RPMI7951 (cell line): Measurements from ENCODE around the gene HUNK. TPM values are rescaled to one million over a fixed set of nuclear protein-coding genes. Genes with fewer than 3 reads are reported as not detected.
A peak's percentile ranks its signal among the peaks of the same experiment; 100 is the strongest.
"Not testable (repeated sequence)": the region's sequence is repeated elsewhere in the genome, so short reads cannot be mapped to it uniquely, and the experiment has no call there.

ENCODE experiments used
- DNase-seq: peaks from one replicate; pipeline ENCODE4 v3.0.0-alpha.2; 2012; ENCODE audit warnings: low read depth
- total RNA-seq: library from RNA; depleted of rRNA; stranded (reverse); fragments of >200 nt; shearing (Covaris generic); gene quantifications from 2 replicates; pipeline ENCODE4 v1.2.3, GENCODE V29; 2014

The HUNK gene
- total RNA-seq, 1 experiment from 2014 or later, result 0.48 TPM

- no peak for DNase-seq
Observed at GRCh38 chr21:31870472-31871193, 2.2 kb upstream of the HUNK start.

DNA sequence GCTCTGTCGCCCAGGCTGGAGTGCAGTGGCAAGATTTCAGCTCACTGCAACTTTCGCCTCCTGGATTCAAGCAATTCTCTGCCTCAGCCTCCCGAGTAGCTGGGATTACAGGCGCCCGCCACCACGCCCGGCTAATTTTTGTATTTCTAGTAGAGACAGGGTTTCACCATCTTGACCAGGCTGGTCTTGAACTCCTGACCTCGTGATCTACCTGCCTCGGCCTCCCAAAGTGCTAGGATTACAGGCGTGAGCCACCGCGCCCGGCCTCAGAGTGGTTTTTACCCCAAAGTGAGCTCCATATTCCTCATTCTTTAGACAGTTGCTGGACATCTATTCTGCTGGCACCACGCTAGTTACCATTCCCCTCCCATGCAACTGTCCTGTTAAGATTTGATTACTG lies 1.4 kb upstream of the HUNK start:
- not testable (repeated sequence) for DNase-seq

DNA sequence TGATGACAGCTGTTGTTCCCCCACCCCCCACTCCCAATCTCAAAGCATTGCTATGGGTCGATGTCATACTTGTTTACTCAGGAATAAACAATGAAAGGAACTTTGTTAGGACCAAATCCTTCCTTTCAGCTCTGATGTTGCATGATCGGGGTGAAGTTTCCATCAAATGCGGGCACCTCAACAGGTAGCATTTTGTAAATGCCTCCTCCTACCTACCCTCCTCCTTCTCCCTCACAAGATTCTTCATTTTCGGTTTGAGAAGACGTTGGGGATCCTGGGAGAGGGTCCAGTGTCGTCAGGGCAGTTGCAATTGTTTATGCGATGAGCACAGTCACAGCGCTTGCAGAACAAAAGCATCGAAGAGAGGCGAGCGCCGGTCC lies 758 bp upstream of the HUNK start:
- no peak for DNase-seq

GRCh38 chr21:31873275-31873695 lies 465 bp downstream of the HUNK start:
- DNase-seq, result no peak

DNA sequence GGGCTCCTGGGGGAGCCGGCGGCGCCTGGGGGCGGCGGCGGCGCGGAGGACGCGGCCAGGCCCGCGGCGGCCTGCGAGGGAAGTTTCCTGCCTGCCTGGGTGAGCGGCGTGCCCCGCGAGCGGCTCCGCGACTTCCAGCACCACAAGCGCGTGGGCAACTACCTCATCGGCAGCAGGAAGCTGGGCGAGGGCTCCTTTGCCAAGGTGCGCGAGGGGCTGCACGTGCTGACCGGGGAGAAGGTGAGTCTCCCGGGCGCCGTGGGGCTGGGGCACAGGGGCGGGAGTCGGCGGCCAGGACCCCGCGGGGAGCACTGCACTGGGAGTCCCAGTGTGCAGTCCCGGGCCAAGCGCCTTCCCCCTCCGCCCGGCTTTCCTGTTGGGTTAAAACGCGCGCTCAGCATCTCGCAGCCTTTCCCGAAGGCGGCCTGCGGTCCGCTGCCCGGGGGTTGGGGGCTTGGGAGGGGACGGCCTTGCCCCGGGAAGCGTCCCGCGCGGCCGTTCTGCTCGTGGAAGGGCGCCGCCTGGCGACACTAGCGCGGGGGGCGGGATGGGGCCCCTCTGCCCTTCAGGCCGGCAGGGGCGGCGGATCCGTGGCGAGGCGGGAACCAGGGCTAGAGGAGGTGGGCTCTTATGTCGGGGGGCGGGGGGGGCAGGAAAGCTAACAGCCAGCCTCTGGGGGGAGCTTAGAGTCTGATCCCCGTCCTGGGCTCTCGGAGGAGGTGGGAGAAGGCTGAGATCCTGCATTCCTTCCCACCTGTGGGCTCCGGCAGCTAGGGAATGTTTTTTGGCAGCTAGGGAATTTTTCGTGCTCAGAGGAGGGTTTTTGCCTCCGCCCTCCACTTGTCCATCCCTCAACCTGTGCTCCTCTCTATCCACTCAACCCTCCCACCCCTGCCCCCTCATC lies 1.1 kb downstream of the HUNK start:
- no peak for DNase-seq

DNA sequence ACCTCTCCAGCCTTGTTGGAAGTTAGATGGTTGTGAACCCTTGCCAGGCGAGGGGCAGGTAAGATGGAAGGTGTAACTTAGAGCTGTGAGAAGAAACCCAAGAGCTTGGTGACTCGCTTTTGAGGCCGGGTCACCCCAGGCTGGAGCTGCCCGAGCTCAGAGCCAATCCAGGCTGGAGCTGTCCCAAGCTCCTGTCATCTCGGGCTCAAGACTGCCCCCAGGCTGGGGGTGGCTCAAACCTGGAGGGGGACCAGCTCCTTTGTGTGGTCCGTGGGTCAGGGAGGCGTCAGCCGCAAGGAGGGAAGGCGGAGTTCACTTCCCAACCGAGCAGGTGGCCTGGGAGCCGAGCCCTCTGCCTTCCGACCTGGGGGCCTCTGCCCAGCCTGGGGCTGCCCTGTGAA lies 2.0 kb downstream of the HUNK start:
- no peak for DNase-seq

DNA sequence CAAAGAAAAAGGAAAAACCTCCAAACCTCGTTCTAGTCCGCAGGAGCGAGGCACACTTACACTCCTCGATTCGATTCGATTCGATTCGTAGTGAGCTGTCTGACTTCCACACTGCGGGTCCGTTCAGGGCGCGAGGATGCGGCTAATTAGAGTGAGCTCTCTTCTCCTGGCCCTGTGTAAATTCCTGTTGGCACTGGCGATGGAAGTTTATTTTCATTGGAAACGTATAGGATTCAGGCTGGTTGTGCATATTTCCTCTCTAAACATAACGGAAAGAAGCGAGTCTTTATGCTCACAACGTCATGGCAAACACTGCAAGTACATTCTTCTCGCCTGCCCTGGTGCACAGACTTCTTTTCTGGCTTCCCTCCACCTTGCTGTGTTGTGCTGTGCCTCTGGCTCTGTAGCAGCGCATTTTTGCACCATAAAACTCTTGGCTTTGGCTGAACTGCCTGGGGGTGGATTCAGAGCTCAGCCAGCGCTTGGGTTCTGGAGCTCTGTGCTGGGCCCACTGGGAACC lies 2.7 kb downstream of the HUNK start:
- no peak for DNase-seq

DNA sequence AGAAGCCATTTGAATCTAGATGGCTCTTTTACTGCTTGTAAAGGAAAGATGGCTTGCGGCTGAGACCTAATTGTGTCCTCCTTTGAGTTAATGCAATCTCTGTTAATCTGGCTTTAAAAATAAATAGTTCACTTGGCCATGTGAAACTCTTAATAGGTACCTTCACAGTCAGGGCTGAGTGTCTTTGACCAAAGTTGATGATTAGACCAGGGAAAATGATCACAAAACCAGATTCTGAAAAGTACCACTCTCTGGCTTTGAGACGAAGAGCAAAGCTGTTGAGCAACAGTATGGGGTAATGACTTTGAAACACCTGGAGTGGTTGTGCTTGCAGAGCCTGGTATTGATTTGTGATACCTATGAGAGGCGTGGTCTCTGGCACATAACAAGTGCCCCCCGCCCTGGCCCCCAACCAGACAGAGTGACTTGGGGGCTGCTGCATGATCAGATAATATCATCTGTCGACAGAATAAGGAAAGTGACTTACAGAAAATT lies 4.7 kb downstream of the HUNK start:
- DNase-seq, result no peak

GRCh38 chr21:31878831-31879230 lies 6.0 kb downstream of the HUNK start:
- no peak for DNase-seq

DNA sequence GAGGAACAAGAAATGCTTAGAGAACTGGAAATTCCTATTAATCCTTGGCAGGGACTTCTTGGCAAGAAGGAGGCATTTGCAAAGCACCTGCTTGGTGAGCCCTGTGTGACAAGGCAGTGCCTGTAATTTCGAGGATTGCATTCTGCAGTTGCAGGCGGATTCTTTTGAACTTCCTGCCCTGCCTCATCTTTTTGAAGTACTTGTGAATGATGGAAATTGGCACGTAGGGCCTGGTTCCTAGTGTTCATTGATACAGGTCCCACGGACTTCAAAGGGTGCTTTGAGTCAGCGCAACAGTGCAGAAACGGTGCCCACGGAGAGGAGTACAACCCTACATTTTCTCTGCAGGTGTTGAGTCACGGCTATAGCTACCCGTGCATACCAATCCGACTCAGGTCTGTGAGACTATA lies 6.4 kb downstream of the HUNK start:
- DNase-seq, result no peak

GRCh38 chr21:31879911-31880310 lies 7.1 kb downstream of the HUNK start:
- no peak for DNase-seq

DNA sequence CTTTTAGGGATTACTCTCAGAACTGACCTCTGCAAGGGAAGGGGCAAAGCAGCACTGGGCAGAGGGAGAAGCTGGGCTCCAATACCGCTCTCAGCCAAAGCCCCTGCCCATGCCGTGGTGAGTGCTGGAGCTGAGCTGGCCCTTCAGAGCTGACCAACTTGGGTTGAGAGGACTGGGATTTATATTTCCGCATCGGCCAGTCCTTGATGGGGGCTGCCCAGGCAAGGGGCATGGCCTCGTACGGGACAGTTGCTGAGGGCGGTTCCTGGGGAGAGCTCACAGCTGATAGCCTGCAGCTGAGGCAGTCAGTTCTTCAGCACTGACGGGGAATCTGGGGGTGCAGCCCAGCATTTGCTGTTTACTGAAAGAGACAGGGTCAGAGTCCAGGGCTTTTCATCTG lies 8.0 kb downstream of the HUNK start:
- no peak for DNase-seq

- no peak for DNase-seq
Observed at GRCh38 chr21:31882711-31883110, 9.9 kb downstream of the HUNK start.

- DNase-seq, result no peak
Observed at GRCh38 chr21:31885146-31885545, 12.3 kb downstream of the HUNK start.

- no peak for DNase-seq
Observed at GRCh38 chr21:31886915-31887314, 14.1 kb downstream of the HUNK start.

- DNase-seq, result no peak
Observed at GRCh38 chr21:31887391-31887841, 14.6 kb downstream of the HUNK start.

- no peak for DNase-seq
Observed at GRCh38 chr21:31888936-31889371, 16.1 kb downstream of the HUNK start.

- no peak for DNase-seq
Observed at GRCh38 chr21:31889460-31889859, 16.6 kb downstream of the HUNK start.

- no peak for DNase-seq
Observed at GRCh38 chr21:31892686-31893085, 19.9 kb downstream of the HUNK start.

- peak; percentile 25 for DNase-seq
Observed at GRCh38 chr21:31893851-31894415, 21.1 kb downstream of the HUNK start.

- no peak for DNase-seq
Observed at GRCh38 chr21:31894457-31894856, 21.6 kb downstream of the HUNK start.
